NCI-H1436 treated with DMSO at 0.1 percent for 48 hours (cell line): ENCODE data around the gene POLR2L.
A peak's percentile ranks its signal among the peaks of the same experiment; 100 is the strongest.

Source experiments
- DNase-seq: peaks from one replicate; lab custom pipeline; 2025; lab: John Stamatoyannopoulos, UW

The POLR2L gene

DNA sequence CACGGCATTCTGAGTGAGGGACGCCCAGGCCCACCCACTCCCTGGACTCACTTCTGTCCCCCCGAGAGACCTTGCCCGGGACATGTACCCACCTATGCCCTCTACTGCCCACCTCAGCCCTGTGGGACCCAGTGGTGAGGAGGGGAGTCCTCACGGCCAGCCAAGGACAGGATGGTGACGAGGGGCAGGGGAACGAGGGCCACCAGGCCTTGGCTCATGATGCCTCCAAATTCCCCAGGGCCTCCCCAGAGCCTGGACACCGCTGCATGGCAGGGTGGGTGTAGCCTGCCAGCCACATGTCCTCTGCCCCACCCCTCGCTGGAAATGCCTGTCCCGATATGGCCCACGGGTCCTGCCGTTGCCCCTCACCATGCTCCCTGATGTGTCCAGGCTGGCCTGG lies 26.5 kb upstream of the POLR2L start:
- DNase-seq, result no peak

GRCh38 chr11:868394-868793 lies 26.1 kb upstream of the POLR2L start:
- DNase-seq, result no peak

- DNase-seq, result no peak
Measured at GRCh38 chr11:867856-868358, 25.6 kb upstream of the POLR2L start.

- no peak for DNase-seq
Measured at GRCh38 chr11:866481-866880, 24.2 kb upstream of the POLR2L start.

GRCh38 chr11:865462-866430 lies 23.4 kb upstream of the POLR2L start:
- no peak for DNase-seq

DNA sequence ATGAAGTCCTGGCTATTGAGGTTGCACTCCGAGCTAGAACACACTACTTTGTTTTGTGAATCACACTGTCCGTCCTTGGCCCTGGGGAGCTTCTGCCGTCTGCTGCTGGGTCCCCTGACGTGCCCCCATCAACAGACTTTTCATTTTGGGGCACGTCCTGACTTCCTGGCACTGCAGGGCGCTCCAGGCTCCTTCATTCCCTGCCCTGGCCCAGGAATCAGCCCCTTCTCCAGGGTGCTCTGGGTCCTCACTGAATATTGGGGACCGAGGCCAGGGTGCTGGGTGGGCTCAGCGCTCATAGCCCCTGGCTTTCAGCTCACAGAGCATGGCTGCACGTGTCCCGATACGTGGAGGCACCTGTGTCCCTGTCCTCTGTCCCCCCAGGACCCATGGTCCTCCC lies 22.6 kb upstream of the POLR2L start:
- DNase-seq, result no peak

DNA sequence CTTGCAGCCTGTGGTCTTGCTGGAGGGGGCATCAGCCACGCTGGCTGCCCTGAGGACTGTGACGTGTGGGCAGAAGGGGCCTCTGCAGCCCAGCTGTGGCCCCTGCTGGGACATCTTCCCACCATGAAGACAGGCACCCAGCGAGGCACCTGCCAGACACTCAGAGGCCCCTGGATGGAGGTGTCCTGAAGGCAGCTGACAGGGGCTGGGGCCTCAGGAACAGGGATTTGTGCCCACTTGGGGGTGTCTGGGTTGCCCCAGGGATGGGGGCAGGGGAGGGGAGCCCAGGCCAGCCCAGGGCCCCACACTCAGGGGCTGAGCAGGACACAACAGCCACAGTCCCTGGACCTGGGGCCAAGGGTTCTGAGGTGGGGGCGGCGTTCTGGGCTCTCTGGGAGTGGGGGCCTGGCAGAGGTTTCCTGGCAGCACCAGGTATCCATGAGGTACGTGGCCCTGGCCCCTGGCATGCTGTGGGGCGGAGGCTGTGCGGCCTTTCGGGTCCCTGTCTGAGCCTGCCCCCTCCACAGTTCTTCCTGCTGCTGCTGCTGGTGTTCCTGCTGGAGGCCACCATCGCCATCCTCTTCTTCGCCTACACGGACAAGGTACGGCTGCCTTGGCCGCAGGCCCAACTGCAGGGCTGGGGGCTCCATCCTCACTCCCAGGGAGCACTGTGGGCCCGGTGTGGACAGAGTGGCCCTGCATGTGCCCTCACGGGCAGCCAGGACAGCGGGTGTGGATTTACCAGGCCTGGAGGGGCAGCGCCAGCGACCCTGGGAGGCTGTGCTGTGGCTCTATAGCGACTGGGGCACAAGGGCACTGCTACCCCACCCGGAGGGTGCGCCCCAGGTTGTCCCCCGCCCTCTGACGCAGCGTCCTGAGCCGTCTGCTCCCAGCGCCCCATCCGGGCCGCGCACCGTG lies 21.8 kb upstream of the POLR2L start:
- no peak for DNase-seq

DNA sequence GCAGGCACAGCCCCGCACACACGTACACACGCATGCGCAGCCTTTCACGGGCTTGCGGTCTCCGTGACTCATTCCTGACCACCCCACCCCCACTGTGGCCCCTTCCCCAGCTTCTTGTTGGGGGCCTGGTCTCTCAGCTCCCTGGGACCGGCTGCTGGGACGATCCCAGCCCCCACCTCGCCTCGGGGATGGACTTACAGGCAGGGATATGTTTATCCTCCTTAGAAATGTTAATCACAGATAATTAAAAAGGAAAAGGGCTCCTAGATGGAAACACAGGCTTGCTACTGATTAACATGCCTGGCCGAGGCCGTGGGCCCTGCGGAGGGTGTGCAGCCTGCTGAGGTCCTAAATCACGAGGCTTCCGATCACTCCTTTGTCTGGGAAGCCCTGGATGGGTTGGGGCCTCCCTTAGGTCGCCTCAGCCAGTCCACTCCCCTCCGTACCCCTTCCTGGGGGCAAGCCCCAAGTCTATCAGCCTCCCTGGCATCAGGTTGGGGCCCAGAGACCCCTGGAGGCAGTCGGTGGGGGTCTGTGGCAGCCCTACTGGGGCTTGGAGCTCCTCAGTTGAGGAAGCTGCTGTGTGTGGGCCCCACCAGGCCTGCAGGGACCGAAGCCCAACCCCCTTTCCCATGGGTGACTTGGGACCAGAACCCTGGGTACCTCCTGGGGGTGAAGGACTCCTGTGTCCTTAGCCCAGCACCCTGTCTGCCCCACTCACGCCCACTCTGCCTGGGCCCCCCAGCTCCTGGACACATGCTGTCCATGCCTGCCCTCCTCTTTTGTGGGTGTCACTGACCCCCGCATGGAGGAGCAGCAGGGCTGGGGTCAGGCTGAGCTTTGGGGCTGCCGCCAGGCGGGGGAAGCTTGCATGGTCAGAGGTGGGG lies 20.9 kb upstream of the POLR2L start:
- no peak for DNase-seq

- DNase-seq, result no peak
Measured at GRCh38 chr11:862696-863022, 20.3 kb upstream of the POLR2L start.

GRCh38 chr11:862081-862661 lies 19.8 kb upstream of the POLR2L start:
- DNase-seq, result no peak

DNA sequence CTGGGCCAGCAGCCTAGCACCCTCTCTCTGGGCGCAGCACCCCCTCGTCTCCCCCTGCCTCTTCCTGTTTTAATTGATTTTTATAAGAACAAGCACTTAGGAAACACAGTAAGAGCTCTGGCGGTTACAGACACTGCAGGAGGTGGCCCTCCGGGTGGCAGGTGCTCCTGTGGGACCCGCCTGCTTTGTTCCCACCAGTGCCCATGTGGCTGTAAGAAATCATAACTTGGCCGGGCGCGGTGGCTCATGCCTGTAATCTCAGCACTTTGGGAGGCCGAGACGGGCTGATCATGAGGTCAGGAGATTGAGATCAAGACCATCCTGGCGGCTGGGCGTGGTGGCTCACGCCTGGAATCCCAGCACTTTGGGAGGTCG lies 18.8 kb upstream of the POLR2L start:
- peak; percentile 14 for DNase-seq

- no peak for DNase-seq
Measured at GRCh38 chr11:860234-861104, 18.1 kb upstream of the POLR2L start.

DNA sequence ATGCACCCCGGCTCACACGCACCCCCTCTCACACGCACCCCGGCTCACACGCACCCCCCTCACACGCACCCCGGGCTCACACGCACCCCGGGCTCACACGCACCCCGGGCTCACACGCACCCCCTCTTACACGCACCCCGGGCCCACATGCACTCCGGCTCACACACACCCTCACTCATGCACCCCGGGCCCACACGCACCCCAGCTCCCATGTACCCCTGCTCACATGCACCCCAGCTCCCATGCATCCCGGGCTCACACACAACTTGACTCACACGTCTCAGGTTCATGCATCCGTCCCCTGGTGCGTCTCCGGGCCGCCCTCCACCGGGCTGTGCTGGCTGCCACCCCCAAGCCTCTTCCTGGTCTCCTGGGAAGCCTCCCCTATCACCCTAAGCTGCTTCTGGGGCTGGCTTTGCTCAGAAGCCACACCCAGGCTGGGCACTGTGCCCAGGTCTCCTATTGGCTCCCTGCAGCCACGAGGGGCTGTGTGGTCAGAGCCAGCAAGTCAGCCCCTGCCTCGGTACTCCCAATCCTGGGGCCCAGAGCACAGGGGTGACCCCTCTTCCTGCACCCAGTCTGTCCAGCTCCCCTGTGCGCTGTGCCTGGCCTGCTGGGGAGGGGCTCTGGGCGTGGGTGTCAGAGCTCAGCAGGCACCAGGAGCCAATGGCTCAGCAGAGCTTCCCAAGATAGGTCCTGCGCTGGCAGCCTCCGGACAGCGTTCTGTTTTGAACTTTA lies 17.2 kb upstream of the POLR2L start:
- peak; percentile 57 for DNase-seq

GRCh38 chr11:858762-859339 lies 16.5 kb upstream of the POLR2L start:
- DNase-seq, result no peak

GRCh38 chr11:858053-858761 lies 15.9 kb upstream of the POLR2L start:
- no peak for DNase-seq

DNA sequence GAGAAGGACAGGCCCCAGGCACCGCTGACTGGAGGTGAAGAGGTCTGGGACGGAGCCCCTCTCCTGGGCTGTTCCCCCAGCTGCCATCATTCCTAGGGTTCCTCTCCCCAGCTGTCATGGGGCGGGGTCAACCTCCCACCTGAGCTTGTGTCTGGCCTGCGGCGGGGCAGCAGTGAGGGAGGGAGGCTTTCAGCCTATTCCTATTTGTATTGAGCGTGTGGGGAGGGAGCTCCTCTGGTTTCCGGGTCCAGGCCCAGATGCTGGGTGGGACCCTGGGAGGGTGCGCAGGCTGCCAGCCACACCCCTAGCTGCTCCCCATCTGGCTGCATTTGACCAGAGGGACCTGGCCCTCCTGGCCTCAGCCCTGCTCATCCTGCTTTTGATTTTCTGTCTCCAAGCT lies 14.1 kb upstream of the POLR2L start:
- DNase-seq, result no peak

- no peak for DNase-seq
Measured at GRCh38 chr11:855796-856195, 13.5 kb upstream of the POLR2L start.

DNA sequence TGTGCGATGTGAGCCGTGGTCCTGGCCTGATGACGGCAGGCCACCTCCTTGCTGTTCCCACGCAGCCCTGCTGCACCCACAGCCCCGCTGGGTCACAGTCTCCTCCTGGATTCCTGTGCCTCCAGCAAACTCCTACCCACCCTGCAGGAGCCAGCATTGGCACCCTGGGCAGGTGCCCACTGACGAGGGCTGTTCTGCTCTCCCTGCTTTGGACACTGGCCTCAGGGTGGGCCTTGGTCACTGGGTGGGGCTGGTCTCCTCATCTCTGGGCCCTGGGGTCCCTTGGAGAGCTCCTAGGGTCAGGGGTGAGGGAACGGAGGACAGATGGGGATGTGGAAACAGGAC lies 13.0 kb upstream of the POLR2L start:
- no peak for DNase-seq
